Right renal pelvis (tissue), 4 donors: ENCODE data around the gene RAPGEF5. TPM values are rescaled to one million over a fixed set of nuclear protein-coding genes. Genes with fewer than 3 reads are reported as not detected.

ENCODE experiments used
- DNase-seq, 4 donors: peaks; one replicate each; pipeline ENCODE4 v3.0.0-alpha.2; 2013; ENCODE audit warnings: low read depth in 4 of 4, low spot score in 3 of 4, missing footprints in 1 of 4
- polyA plus RNA-seq, 4 donors: library from polyadenylated mRNA; unstranded; fragments of 120-200 nt; gene quantifications; one replicate each; pipeline ENCODE4 v1.2.1, GENCODE V29; 2013; ENCODE audit not compliant: insufficient read length in 4 of 4

The RAPGEF5 gene
- polyA plus RNA-seq, 4 donors, result 34.4 to 41.6 (median 39.1) TPM

GRCh38 chr7:22318376-22318775, 38.6 kb downstream of the RAPGEF5 start:
- no peak for DNase-seq

GRCh38 chr7:22317632-22318031, 39.3 kb downstream of the RAPGEF5 start:
- DNase-seq, result no peak

GRCh38 chr7:22316914-22317313, 40.0 kb downstream of the RAPGEF5 start:
- DNase-seq, result no peak

GRCh38 chr7:22307816-22308215, 49.1 kb downstream of the RAPGEF5 start:
- no peak for DNase-seq

- no peak for DNase-seq
These were observed 51.2 kb downstream of the RAPGEF5 start for GRCh38 chr7:22305706-22306105.

GRCh38 chr7:22302951-22303423, 54.0 kb downstream of the RAPGEF5 start:
- no peak for DNase-seq

GRCh38 chr7:22302193-22302592, 54.8 kb downstream of the RAPGEF5 start:
- no peak for DNase-seq

- no peak for DNase-seq
These were observed 55.2 kb downstream of the RAPGEF5 start for GRCh38 chr7:22301790-22302189.

- no peak for DNase-seq
These were observed 56.1 kb downstream of the RAPGEF5 start for GRCh38 chr7:22300839-22301238.

- no peak for DNase-seq
These were observed 60.0 kb downstream of the RAPGEF5 start for GRCh38 chr7:22296916-22297315.

- no peak for DNase-seq
These were observed 60.7 kb downstream of the RAPGEF5 start for GRCh38 chr7:22296265-22296566.

GRCh38 chr7:22295402-22296264, 61.3 kb downstream of the RAPGEF5 start:
- no peak for DNase-seq

- DNase-seq, result no peak
These were observed 64.4 kb downstream of the RAPGEF5 start for GRCh38 chr7:22292531-22292930.

GRCh38 chr7:22291977-22292376, 65.0 kb downstream of the RAPGEF5 start:
- no peak for DNase-seq

GRCh38 chr7:22288202-22288601, 68.8 kb downstream of the RAPGEF5 start:
- no peak for DNase-seq

GRCh38 chr7:22287412-22287811, 69.5 kb downstream of the RAPGEF5 start:
- DNase-seq, result no peak

GRCh38 chr7:22286436-22286835, 70.5 kb downstream of the RAPGEF5 start:
- DNase-seq, result no peak

GRCh38 chr7:22281481-22281880, 75.5 kb downstream of the RAPGEF5 start:
- no peak for DNase-seq

GRCh38 chr7:22280031-22280430, 76.9 kb downstream of the RAPGEF5 start:
- no peak for DNase-seq

GRCh38 chr7:22278660-22279059, 78.3 kb downstream of the RAPGEF5 start:
- no peak for DNase-seq

GRCh38 chr7:22277375-22277774, 79.6 kb downstream of the RAPGEF5 start:
- DNase-seq, result no peak

GRCh38 chr7:22275661-22276060, 81.3 kb downstream of the RAPGEF5 start:
- DNase-seq, result no peak

- no peak for DNase-seq
These were observed 85.6 kb downstream of the RAPGEF5 start for GRCh38 chr7:22271311-22271710.
